Gastrocnemius medialis (tissue), 4 donors: ENCODE measurements around the gene CDK10.

Experiments
- CTCF ChIP-seq, 5 experiments: fragments of 450-650 bp in 3 of 5; fragments of 200-600 bp in 2 of 5; sonication (generic) in 2 of 5; IDR thresholded peaks in 4 of 5; conservative IDR thresholded peaks in 1 of 5; 1 replicate in 4 of 5; 2 replicates in 1 of 5; pipeline ENCODE4 v1.5.1; 2016 to 2019; ENCODE audit warnings: antibody characterized with exemption in 5 of 5, mild to moderate bottlenecking in 3 of 5, moderate library complexity in 3 of 5
- POLR2A ChIP-seq, 2 donors: fragments of 450-650 bp; IDR thresholded peaks; one replicate each; pipeline ENCODE4 v1.6.1; 2017; ENCODE audit warnings: antibody characterized with exemption in 2 of 2, mild to moderate bottlenecking in 2 of 2, moderate library complexity in 2 of 2

DNA sequence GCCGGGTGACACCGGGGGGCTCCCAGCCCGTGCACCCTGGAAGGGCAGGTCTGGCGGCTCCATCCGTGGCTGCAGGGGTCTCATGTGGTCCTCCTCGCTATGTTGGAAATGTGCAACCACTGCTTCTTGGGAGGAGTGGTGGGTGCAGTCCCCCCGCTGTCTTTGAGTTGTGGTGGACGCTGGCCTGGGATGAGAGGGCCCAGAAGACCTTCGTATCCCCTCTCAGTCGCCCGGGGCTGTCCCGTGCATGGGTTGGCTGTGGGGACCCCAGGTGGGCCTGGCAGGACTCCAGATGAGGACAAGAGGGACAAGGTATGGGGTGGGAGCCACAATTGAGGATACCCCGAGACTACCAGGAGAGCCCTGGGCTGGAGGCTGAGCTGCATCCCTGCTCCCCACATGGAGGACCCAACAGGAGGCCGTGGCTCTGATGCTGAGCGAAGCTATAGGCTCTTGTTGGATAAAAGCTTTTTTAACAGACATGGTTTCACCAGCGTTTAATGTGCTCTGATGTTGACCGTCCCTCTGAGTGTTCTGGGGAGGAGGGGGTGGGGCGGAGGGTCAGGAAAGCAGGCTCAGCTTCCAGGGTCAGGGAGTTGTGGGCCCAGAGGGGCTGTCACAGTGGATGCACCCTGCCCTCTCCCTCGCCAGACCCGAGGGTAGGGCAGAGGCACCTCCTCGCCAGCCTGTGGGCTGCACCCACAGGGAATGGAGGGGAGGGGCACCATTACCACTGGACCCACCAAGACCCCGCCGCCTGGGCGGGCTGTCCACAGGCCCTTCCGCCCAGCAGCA lies 9.6 kb downstream of the CDK10 start:
- TF ChIP-seq CTCF (IDR thresholded peaks at IDR 0.05 in 4 of 5, conservative IDR thresholded peaks at IDR 0.05 in 1 of 5) (no peak), POLR2A (IDR thresholded peaks at IDR 0.05) (no peak)
